Endothelial cell (in vitro differentiated cells): ENCODE measurements around the gene SIDT2. TPM values are rescaled to one million over a fixed set of nuclear protein-coding genes. Genes with fewer than 3 reads are reported as not detected.

Source experiments
- DNase-seq: peaks from one replicate; pipeline ENCODE4 v3.0.0; 2021; ENCODE audit warnings: low spot score
- H3K27ac Mint-ChIP-seq: one replicate; pipeline ENCODE4 v1.8.0; 2021; ENCODE audit warnings: mixed read lengths, inconsistent platforms; ENCODE audit not compliant: unreplicated experiment
- H3K27me3 Mint-ChIP-seq: one replicate; pipeline ENCODE4 v1.8.0; 2021; ENCODE audit warnings: mild to moderate bottlenecking, moderate library complexity, mixed read lengths, inconsistent platforms; ENCODE audit not compliant: unreplicated experiment
- H3K36me3 Mint-ChIP-seq: one replicate; pipeline ENCODE4 v1.8.0; 2021; ENCODE audit warnings: mild to moderate bottlenecking, low read depth, mixed read lengths, inconsistent platforms; ENCODE audit not compliant: unreplicated experiment
- H3K4me1 Mint-ChIP-seq: one replicate; pipeline ENCODE4 v1.8.0; 2021; ENCODE audit warnings: mild to moderate bottlenecking, mixed read lengths, inconsistent platforms; ENCODE audit not compliant: unreplicated experiment
- H3K4me3 Mint-ChIP-seq: one replicate; pipeline ENCODE4 v1.8.0; 2021; ENCODE audit warnings: mild to moderate bottlenecking, mixed read lengths, inconsistent platforms; ENCODE audit not compliant: unreplicated experiment
- H3K9me3 Mint-ChIP-seq: one replicate; pipeline ENCODE4 v1.8.0; 2021; ENCODE audit warnings: mixed read lengths, inconsistent platforms; ENCODE audit not compliant: unreplicated experiment
- CTCF ChIP-seq: fragments of 200-600 bp; sonication (generic); IDR thresholded peaks from one replicate; pipeline ENCODE4 v1.5.0; 2021; ENCODE audit warnings: antibody characterized with exemption; ENCODE audit not compliant: unreplicated experiment
- total RNA-seq: library from RNA; stranded (reverse); fragmentation: NEBNext Ultra II Directional; extraction: Animal tissue kit (Norgen Biotek cat#: 25700); gene quantifications from one replicate; pipeline ENCODE4 v1.2.1, GENCODE V29; 2021; ENCODE audit not compliant: unreplicated experiment

SIDT2 gene
- total RNA-seq, 1 donor from 2014 or later, result 41.3 TPM

DNA sequence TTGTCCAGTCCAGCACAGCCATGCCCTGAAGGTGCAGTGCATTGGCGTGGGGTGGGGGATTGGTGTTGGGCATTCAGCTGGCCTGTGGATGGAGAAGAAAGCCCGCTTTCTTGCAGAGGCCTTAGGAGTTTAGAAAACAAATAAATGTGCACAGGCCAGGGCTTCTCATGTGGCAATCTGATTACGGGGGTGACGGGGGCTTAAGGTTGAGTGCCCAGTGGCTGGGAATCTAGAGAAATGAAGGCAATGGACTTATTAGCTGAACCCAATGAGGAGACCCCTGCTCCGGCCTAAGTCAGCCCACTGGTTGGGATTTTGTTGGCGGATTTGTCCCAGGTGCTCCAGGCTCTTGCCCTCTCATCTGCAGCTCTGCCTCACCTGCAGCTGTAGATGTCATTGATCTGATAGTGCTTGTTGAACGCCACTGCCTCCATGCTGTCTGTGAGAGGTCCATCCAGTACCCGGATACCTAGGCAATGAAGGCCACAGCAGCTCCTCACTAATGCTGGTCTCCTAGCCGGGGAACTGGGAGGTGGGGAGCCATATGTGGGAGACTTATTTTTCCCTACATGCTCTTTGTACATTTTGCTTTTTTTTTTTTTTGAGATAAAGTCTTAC is 47.1 kb downstream of the SIDT2 start:
- peaks cover 1% of the 10 kb centered on the region for H3K27me3 Mint-ChIP-seq
- no peaks in the 10 kb centered on the region for H3K9me3 Mint-ChIP-seq
- TF ChIP-seq CTCF, result no peak
- H3K27ac Mint-ChIP-seq, result no peak overlapping the region
- peaks cover 13% of the 10 kb centered on the region for H3K36me3 Mint-ChIP-seq
- H3K4me3 Mint-ChIP-seq, result no peak overlapping the region
- H3K4me1 Mint-ChIP-seq, result peaks cover 18% of the 10 kb centered on the region
- DNase-seq, result no peak

GRCh38 chr11:117226388-117227385 is 48.1 kb downstream of the SIDT2 start:
- peak; percentile 26 for DNase-seq
- Mint-ChIP-seq H3K4me3 (no peak overlapping the region), H3K27me3 (peaks cover 8% of the 10 kb centered on the region), H3K9me3 (no peaks in the 10 kb centered on the region), H3K27ac (no peak overlapping the region), H3K4me1 (peaks cover 26% of the 10 kb centered on the region), H3K36me3 (peaks cover 8% of the 10 kb centered on the region)
- peak; percentile 68 for TF ChIP-seq CTCF

GRCh38 chr11:117228091-117228490 is 49.5 kb downstream of the SIDT2 start:
- peaks cover 26% of the 10 kb centered on the region for H3K4me1 Mint-ChIP-seq
- peaks cover 10% of the 10 kb centered on the region for H3K27me3 Mint-ChIP-seq
- no peak for TF ChIP-seq CTCF
- H3K4me3 Mint-ChIP-seq, result no peak overlapping the region
- DNase-seq, result no peak
- no peaks in the 10 kb centered on the region for H3K9me3 Mint-ChIP-seq
- no peak overlapping the region for H3K27ac Mint-ChIP-seq
- H3K36me3 Mint-ChIP-seq, result peaks cover 4% of the 10 kb centered on the region

- Mint-ChIP-seq H3K36me3 (peaks cover 8% of the 10 kb centered on the region), H3K4me3 (no peak overlapping the region), H3K27ac (no peak overlapping the region), H3K4me1 (peaks cover 34% of the 10 kb centered on the region), H3K27me3 (peaks cover 14% of the 10 kb centered on the region), H3K9me3 (no peaks in the 10 kb centered on the region)
- no peak for TF ChIP-seq CTCF
- no peak for DNase-seq
Observed at GRCh38 chr11:117229411-117229810, 50.9 kb downstream of the SIDT2 start.

DNA sequence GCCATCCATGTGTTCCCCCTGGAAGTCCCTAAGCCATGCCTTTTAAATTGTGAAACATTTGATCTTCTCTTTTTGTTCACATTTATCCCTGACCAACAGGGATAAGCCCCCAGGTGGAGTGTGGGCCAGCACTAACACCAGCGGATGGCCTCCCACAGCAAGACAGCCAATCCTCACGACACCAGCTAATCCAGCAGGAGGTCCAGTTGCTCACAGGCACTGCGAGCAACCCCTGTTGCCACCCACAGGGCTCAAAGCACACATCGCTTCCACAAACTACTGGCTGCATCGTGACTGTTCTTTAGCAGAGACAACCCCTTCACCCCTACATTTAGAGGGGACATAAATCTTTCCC is 51.4 kb downstream of the SIDT2 start:
- DNase-seq, result no peak
- Mint-ChIP-seq H3K4me3 (peak overlapping the region; percentile 98), H3K9me3 (no peaks in the 10 kb centered on the region), H3K27ac (no peak overlapping the region), H3K36me3 (peaks cover 8% of the 10 kb centered on the region), H3K4me1 (peaks cover 29% of the 10 kb centered on the region), H3K27me3 (peaks cover 14% of the 10 kb centered on the region)
- TF ChIP-seq CTCF, result no peak
